Central memory CD8-positive, alpha-beta T cell (primary cell): ENCODE data around the gene ACAD9.
"Not testable (repeated sequence)": the region's sequence is repeated elsewhere in the genome, so short reads cannot be mapped to it uniquely, and the experiment has no call there.

Experiments
- ATAC-seq: fragments of 150-1000 bp; cut with Tn5 transposase; replicated peaks from 2 replicates; pipeline ENCODE4 v1.10.0; 2022; ENCODE audit warnings: mild to moderate bottlenecking, moderate FRiP score, moderate number of reproducible peaks; ENCODE audit not compliant: poor library complexity, severe bottlenecking; ENCODE audit errors: extremely low read depth
- DNase-seq, 2 donors: peaks; one replicate each; pipeline ENCODE4 v3.0.0; 2021; ENCODE audit warnings: low spot score in 2 of 2
- H3K27ac Mint-ChIP-seq: one replicate; pipeline ENCODE4 v1.8.0; 2022; ENCODE audit warnings: low read depth, mild to moderate bottlenecking, moderate library complexity, mixed read lengths
- H3K27me3 Mint-ChIP-seq: one replicate; pipeline ENCODE4 v1.8.0; 2022; ENCODE audit warnings: mixed read lengths
- H3K36me3 Mint-ChIP-seq: one replicate; pipeline ENCODE4 v1.8.0; 2022; ENCODE audit warnings: mild to moderate bottlenecking, moderate library complexity, mixed read lengths; ENCODE audit not compliant: insufficient read depth
- H3K4me1 Mint-ChIP-seq: one replicate; pipeline ENCODE4 v1.8.0; 2022; ENCODE audit warnings: mixed read lengths
- H3K4me3 Mint-ChIP-seq: one replicate; pipeline ENCODE4 v1.8.0; 2022; ENCODE audit warnings: mild to moderate bottlenecking, moderate library complexity, mixed read lengths
- H3K9me3 Mint-ChIP-seq: one replicate; pipeline ENCODE4 v1.8.0; 2022; ENCODE audit warnings: mixed read lengths

ACAD9 gene

DNA sequence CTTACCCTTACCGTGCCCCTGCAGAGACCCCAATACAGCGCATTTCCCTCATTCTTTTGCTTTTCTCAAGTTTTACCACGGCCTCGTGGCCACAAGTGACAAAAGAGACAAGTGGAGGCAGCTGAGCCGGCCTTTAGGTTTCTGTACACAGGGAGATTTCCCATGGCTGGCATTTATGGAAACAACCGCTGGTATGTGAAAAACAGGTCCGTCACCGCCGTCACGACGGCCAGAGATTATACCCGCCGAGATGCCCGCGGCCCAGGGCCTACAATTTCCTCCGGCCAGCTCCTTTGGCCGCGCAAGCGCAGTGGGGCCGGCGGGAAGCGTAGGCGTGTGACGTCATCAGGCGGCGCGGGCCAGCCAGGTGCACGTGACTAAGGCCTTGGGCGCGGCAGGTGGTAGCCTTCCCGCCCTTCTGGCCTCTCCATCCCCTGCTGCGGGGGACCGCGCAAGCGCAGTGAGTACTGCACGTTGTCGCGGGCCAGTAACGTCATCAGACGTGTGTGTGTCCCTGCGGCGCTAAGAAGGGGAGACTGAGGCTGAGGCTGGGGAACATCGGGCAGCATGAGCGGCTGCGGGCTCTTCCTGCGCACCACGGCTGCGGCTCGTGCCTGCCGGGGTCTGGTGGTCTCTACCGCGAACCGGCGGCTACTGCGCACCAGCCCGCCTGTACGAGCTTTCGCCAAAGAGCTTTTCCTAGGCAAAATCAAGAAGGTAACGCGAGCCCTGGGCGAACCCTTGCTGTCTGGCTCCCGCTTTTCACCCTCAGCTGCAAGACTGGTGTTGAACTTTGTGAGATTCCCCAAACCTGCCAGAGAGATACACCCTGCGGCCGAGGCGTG lies at the start of gene ACAD9:
Gene ACAD9, plus strand, starts transcription at position 496 of the 845 bp plus-strand sequence. Its CDS starts 72 bp downstream, at position 568.
- Mint-ChIP-seq H3K27me3 (no peaks in the 10 kb centered on the region), H3K4me3 (peak within 1 kb of the TSS; percentile 80), H3K27ac (peak within 1 kb of the TSS; percentile 97), H3K9me3 (no peaks in the 10 kb centered on the region), H3K4me1 (peaks cover 56% of the 10 kb centered on the region), H3K36me3 (peaks cover 27% of the 10 kb centered on the region)
- DNase-seq (peak; percentile 93 to 95), ATAC-seq (peak; percentile 96)

DNA sequence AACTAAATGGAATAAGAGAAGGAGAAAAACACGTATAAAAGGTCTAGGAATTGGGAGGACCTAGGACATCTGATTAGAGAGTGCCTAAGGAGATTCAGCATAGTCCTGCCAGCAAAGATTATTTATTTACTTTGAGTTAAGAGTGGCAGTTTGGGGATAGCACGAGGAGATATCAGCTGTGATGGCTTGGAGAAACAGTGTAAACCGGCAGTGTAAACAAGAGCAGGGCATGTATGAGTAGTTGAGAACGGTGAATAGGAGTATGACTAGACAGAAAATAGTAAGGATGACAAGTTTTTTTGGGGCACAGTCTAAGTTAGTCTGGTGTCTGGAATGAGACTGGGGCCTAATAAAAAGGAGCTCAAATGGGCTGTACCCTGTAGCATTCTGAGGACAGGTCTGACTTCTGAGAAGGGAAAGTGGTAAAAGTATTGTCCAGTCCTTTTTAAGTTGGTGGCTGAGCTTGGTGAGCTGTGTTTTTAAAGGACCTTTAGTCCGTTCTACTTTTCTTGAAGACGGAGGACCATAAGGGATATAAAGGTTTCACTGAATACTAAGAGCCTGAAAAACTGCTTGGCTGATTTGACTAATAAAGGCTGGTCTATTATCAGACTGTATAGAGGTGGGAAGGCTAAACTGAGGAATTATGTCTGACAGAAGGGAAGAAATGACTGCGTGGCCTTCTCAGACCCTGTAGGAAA lies 49.3 kb upstream of the ACAD9 start:
- not testable (repeated sequence) for H3K9me3 Mint-ChIP-seq, H3K4me3 Mint-ChIP-seq, H3K27ac Mint-ChIP-seq, H3K4me1 Mint-ChIP-seq, ATAC-seq, DNase-seq, H3K36me3 Mint-ChIP-seq, H3K27me3 Mint-ChIP-seq

DNA sequence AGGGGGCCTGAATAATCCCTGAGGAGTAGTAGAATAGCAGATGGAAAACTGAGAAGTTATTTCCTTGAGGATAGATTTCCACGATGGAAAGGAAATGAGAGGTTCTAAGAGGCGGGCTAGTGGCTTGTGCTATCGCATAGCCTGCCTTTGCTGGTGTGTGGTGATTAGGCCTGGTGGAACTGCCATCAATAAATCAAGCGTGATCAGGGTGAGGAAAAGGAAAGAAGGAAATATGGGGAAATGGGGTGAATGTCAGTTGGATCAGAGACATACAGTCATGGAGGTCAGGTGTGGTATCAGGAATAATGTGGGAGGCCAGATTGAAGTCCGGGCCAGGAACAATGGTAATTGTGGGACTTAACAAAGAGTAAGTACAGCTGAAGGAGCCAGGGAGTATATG lies 48.7 kb upstream of the ACAD9 start:
- DNase-seq, H3K36me3 Mint-ChIP-seq, H3K27ac Mint-ChIP-seq, H3K4me1 Mint-ChIP-seq, ATAC-seq, H3K9me3 Mint-ChIP-seq, H3K4me3 Mint-ChIP-seq, H3K27me3 Mint-ChIP-seq: not testable (repeated sequence)

DNA sequence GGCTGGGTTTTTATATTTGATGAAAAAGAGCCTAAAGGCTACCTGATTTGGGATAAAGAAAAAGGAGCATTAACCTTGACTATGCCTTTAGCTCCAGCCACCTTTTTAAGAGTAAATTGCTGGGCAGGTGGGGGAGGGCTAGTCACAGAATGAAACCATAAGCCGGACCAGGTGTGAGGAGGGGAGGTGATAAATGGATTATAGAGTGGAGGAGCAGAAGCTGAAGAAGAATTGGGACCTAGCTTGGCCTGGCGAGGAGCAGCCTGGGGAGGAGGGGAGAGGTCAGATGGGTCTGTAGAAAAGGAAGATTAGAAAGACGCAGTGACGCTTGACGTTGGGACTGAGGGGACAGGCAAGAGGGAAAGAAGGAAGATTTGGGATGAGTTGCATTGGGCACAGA lies 46.4 kb upstream of the ACAD9 start:
- H3K36me3 Mint-ChIP-seq, H3K4me1 Mint-ChIP-seq, H3K4me3 Mint-ChIP-seq, H3K27ac Mint-ChIP-seq, ATAC-seq, H3K27me3 Mint-ChIP-seq, DNase-seq, H3K9me3 Mint-ChIP-seq: not testable (repeated sequence)

DNA sequence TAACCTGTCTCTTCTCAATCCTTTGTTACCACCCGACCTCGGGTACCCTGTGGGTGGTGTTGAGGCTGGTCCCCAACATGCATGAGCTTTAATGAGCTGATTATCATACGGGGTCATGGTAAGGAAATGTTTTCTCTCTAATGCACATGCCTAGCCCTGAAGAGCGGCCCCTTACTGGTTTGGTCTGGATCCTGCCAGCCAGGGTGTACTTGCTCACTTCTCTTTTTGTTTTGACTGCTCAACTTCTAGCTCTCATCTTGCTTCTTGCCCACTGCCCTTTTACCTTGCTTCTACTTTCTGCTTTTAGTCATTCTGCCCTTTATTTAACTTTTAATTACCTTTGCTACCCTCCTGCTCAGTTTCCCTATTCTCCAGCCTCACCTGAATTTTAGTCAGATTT lies 44.3 kb upstream of the ACAD9 start:
- Mint-ChIP-seq H3K27ac (peak overlapping the region; percentile 4), H3K36me3 (peaks cover 2% of the 10 kb centered on the region), H3K4me1 (no peaks in the 10 kb centered on the region), H3K27me3 (no peaks in the 10 kb centered on the region), H3K9me3 (no peaks in the 10 kb centered on the region), H3K4me3 (no peak overlapping the region)
- ATAC-seq (no peak), DNase-seq (no peak)

DNA sequence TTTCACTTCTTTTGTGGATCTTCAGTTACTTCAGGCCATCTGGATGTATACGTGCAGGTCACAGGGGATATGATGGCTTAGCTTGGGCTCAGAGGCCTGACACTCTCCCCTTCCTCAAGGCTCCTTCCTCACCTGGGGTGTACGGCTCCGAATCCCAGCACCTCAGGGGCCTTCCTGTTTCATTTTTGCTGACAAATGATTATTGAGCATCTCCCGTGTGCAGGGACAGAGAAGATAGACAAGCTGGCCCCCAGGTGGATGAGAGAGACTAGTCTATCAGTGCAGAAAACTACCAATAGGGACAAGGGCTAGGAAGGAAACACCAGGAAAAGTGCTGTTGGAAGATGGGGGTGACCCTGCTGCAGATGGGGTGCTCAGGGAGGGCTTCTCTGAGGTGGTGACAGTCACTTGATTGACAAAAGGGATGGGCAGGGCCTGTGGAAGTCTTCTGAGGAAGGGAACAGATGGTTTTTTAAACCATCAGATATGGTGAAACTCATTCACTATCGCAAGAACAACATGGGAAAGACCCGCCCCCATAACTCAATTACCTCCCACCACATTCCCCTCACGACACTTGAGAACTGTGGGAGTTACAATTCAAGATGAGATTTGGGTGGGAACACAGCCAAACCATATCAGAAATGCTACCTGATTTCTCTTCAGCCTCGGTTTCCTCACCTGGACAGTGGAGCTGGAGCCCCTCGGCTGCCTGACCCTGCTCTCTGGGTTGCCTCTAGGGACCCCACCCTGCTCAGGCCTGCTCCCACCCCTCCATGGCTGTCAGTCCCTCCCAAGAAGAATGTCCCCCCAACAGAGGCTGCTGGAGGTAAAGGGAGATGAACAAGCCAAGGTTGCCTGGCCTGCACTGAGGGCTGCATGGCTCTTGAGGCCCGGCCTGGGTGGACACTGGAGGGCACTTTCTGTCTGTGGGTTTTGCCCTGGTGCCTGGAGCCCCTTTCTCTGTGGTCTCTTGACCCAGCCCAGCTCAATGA lies 37.2 kb upstream of the ACAD9 start:
- H3K27ac Mint-ChIP-seq: no peak overlapping the region
- peaks cover 3% of the 10 kb centered on the region for H3K36me3 Mint-ChIP-seq
- no peaks in the 10 kb centered on the region for H3K27me3 Mint-ChIP-seq

DNA sequence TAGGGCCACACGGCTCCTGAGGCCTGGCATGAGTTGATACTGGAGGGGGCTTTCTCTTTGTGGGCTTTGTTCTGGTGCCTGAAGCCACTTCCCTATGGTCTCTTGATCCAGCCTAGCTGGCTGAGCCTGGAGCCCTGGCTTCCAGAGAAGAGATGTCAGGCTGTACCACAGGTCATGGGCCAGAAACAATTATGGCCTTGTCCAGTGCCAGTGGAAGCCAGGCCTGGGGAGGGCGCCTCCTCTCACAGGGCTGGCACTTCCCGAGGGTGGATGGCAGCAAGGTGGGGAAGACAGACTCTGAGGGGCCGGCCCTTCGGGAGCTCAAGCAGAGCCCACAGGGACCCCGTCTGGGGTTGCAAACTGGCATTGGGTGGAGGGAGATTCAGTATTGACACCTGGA lies 34.9 kb upstream of the ACAD9 start:
- Mint-ChIP-seq H3K36me3 (peaks cover 3% of the 10 kb centered on the region), H3K4me1 (peaks cover 12% of the 10 kb centered on the region), H3K9me3 (no peaks in the 10 kb centered on the region), H3K4me3 (peak overlapping the region; percentile 73), H3K27ac (no peak overlapping the region), H3K27me3 (no peaks in the 10 kb centered on the region)
- DNase-seq (no peak), ATAC-seq (no peak)

More for the DNA sequence above, 37.2 kb upstream of the ACAD9 start:
- no peaks in the 10 kb centered on the region for H3K9me3 Mint-ChIP-seq
- peaks cover 12% of the 10 kb centered on the region for H3K4me1 Mint-ChIP-seq
- H3K4me3 Mint-ChIP-seq: no peak overlapping the region
- no peak for ATAC-seq
- DNase-seq: no peak

DNA sequence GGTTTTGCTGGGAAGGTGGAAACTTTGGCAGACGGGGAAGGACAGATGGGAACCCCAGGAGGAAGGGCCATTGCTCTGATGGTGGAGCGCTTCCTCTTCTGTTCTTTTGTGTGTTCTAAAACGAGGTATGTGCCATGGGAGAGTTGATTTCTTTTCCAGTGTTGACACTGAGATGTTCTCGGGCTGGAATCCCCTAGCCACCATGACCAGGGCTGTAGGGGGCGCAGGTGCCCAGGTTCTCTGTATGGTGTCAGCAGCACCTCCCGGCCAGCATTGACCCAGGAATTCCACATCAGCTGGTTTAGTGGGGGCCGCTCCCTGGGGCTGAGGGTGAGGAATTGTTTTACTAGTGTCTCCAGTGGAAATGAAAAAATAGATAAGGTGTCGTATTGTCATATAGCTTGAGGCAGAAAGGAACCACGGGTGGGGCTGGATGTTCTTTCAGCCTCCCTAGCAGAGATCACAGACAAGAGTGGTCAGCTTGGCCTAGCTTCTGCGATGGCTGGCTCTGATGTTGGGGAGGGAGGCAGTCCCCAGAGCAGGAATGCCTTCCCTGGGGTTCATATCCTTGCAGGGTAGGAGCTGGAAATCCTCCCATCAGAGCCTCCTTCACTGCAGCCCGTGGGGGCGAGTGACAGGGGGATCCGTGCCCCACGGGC lies 34.2 kb upstream of the ACAD9 start:
- peaks cover 12% of the 10 kb centered on the region for H3K4me1 Mint-ChIP-seq
- no peaks in the 10 kb centered on the region for H3K9me3 Mint-ChIP-seq
- H3K36me3 Mint-ChIP-seq: peaks cover 3% of the 10 kb centered on the region
- peak overlapping the region; percentile 73 for H3K4me3 Mint-ChIP-seq
- H3K27ac Mint-ChIP-seq: peak overlapping the region; percentile 91
- ATAC-seq (no peak), DNase-seq (no peak)
- H3K27me3 Mint-ChIP-seq: no peaks in the 10 kb centered on the region

DNA sequence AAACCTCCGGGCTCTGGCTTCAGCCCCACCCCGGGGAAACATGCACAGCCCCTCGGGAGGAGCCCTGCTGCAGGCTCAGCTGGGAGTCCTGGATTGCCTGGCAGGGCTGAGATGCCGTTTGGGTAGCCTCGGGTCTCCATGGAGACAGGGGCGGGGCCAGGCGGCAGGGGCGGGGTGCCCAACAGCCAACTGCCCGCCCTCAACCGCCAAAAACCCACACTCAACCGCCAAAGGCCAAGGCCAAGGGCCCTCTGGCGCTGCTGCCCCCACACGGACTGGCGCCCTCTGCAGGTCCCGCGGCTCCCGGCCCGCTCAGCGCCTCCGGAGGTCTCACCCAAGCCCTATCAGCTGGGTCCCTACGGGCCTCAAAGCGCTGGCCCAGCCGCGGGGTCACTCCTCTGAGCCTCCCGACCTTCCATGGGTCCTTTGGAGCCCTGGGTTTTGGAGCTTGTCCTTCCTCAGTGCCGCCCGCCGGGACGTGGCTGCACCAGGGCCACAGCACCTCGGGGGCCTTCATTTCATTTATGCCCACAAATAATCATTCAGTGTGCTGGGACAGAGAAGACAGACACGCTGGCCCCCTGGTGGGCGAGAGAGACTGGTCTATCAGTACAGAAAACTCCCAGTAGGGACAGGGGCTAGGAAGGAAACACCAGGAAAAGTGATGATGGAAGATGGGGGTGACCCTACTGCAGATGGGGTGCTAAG lies 33.5 kb upstream of the ACAD9 start:
- ATAC-seq (peak; percentile 84), DNase-seq (peak; percentile 60 to 68)
- H3K9me3 Mint-ChIP-seq: no peaks in the 10 kb centered on the region
- H3K27ac Mint-ChIP-seq: peak overlapping the region; percentile 90
- H3K4me3 Mint-ChIP-seq: peak overlapping the region; percentile 73
- H3K36me3 Mint-ChIP-seq: peaks cover 3% of the 10 kb centered on the region
- no peaks in the 10 kb centered on the region for H3K27me3 Mint-ChIP-seq
- peaks cover 12% of the 10 kb centered on the region for H3K4me1 Mint-ChIP-seq

DNA sequence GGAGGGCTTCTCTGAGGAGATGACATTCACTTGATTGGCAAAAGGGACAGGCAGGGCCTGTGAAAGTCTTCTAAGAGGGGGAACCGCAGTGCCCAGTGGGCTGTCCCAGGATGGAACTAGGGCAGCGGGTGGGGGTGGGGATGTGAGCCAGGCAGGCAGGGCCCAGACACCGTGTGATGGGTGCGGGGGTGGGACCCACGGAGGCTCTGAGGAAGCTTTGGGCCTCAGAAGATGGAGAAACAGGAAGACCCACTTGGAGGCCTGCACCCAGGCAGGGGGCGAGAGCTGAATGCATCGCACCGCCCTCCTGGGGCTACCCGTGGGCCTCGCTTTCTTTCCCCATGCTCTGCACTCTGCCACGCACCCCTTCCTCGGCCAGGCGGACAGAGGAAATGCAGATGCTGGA lies 32.9 kb upstream of the ACAD9 start:
- peaks cover 12% of the 10 kb centered on the region for H3K4me1 Mint-ChIP-seq
- DNase-seq: no peak

DNA sequence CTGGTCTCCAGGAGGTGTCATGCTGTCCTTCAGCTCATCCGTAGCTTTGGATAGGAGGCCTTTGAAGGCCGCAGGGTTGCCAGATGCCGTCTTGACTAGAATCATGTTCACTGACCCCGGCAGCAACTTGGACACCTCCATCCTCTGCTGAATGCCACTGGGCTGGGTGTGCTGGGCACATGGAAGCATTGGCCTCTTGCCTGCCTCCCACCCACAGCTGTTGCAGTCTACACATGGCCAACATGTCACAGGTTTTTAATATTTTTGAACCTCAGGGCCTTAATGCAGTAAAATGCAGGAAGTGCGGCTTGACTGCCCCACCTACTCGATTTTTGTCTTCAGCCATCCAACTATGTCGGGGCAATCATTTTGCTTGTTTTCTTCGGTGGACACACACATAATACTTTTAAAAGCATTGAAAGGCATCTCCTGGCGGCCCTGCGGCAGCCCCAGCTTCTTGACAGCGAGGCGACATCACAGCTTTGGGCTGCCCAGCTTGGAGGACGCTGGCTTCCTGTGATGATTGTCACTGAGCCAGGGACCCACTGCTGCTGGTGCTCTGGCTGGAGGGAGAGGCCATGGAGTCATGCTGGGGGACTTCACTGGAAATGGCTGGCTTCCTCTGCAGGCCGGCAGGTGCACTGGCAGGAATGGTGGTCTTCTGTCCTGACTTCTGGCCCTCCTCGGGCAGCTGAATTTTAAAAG lies 31.6 kb upstream of the ACAD9 start:
- no peak overlapping the region for H3K4me3 Mint-ChIP-seq
- ATAC-seq (no peak), DNase-seq (no peak)
- no peaks in the 10 kb centered on the region for H3K9me3 Mint-ChIP-seq
- peaks cover 4% of the 10 kb centered on the region for H3K36me3 Mint-ChIP-seq
- peaks cover 12% of the 10 kb centered on the region for H3K4me1 Mint-ChIP-seq
- no peaks in the 10 kb centered on the region for H3K27me3 Mint-ChIP-seq
- no peak overlapping the region for H3K27ac Mint-ChIP-seq

More for the DNA sequence above, 32.9 kb upstream of the ACAD9 start:
- H3K9me3 Mint-ChIP-seq: no peaks in the 10 kb centered on the region
- H3K27me3 Mint-ChIP-seq: no peaks in the 10 kb centered on the region
- H3K36me3 Mint-ChIP-seq: peaks cover 3% of the 10 kb centered on the region
- peak overlapping the region; percentile 73 for H3K4me3 Mint-ChIP-seq
- H3K27ac Mint-ChIP-seq: peak overlapping the region; percentile 90
- peak; percentile 16 for ATAC-seq
